Activated gamma-delta T cell (primary cell): ENCODE data around the gene OR8J3.

ENCODE experiments used
- DNase-seq: peaks from one replicate; lab custom pipeline; 2025; lab: John Stamatoyannopoulos, UW
- total RNA-seq, 2 donors: gene quantifications; one replicate each; lab custom pipeline; 2026; lab: John Stamatoyannopoulos, UW

Gene OR8J3
- 0 to 0.04 reads per million in 2 donors for total RNA-seq

- DNase-seq: no peak
These were observed at the start of gene OR8J3 for GRCh38 chr11:56140151-56140661. Gene OR8J3, minus strand, starts transcription at chr11:56140201. Its CDS starts 2,483 bp downstream, at chr11:56137718.

- no peak for DNase-seq
These were observed 48.6 kb upstream of the OR8J3 start for GRCh38 chr11:56188602-56189001.

- DNase-seq: no peak
These were observed 43.5 kb upstream of the OR8J3 start for GRCh38 chr11:56183459-56183858.

- no peak for DNase-seq
These were observed 36.3 kb upstream of the OR8J3 start, which contains the start of gene OR5J2 for GRCh38 chr11:56176318-56176717. Gene OR5J2, plus strand, starts transcription at chr11:56176618. Its CDS starts 0 bp downstream, at chr11:56176618.

- no peak for DNase-seq
These were observed 32.3 kb upstream of the OR8J3 start for GRCh38 chr11:56172256-56172830.

- no peak for DNase-seq
These were observed 23.8 kb upstream of the OR8J3 start for GRCh38 chr11:56163804-56164203.

GRCh38 chr11:56160217-56160616 lies 20.2 kb upstream of the OR8J3 start, which contains the start of gene OR8K5:
Gene OR8K5, minus strand, starts transcription at chr11:56160317. Its CDS starts 0 bp downstream, at chr11:56160317.
- no peak for DNase-seq

- DNase-seq: peak; percentile 0
These were observed 12.3 kb upstream of the OR8J3 start for GRCh38 chr11:56152333-56152732.

GRCh38 chr11:56151376-56151775 lies 11.4 kb upstream of the OR8J3 start:
- no peak for DNase-seq

- peak; percentile 2 for DNase-seq
These were observed 3.7 kb upstream of the OR8J3 start for GRCh38 chr11:56143681-56144080.

GRCh38 chr11:56122073-56122472 lies 17.9 kb downstream of the OR8J3 start, which contains the start of gene OR8H3:
Gene OR8H3, plus strand, starts transcription at chr11:56122373. Its CDS starts 0 bp downstream, at chr11:56122373.
- DNase-seq: no peak

GRCh38 chr11:56103210-56103737 lies 36.7 kb downstream of the OR8J3 start, which contains the start of gene OR8H2:
Gene OR8H2, plus strand, starts transcription at chr11:56103687. Its CDS starts 1,356 bp downstream, at chr11:56105043.
- DNase-seq: no peak

- DNase-seq: no peak
These were observed 47.0 kb downstream of the OR8J3 start, which contains the start of gene OR8I2 for GRCh38 chr11:56093008-56093407. Gene OR8I2, plus strand, starts transcription at chr11:56093308. Its CDS starts 0 bp downstream, at chr11:56093308.

- DNase-seq: no peak
These were observed 50.3 kb downstream of the OR8J3 start for GRCh38 chr11:56089697-56090096.
